K562 (cell line): ENCODE results near the gene NADSYN1. TPM values are rescaled to one million over a fixed set of nuclear protein-coding genes. Genes with fewer than 3 reads are reported as not detected.

Experiments used
- ATAC-seq: fragments of 200-7000 bp; cut with Tn5 transposase; 3 replicates; pipeline ENCODE4 v1.9.1; 2020; ENCODE audit warnings: moderate library complexity
- BruUV-seq: library from RNA; stranded (reverse); fragments of 400-500 nt; replicated peaks from 2 replicates; lab custom pipeline; 2021; lab: Mats Ljungman, UMichigan
- CTCF ChIA-PET: fragments of 300-600 bp; formaldehyde crosslinking; extraction: SDS; loops from one replicate; lab custom pipeline; 2021; ENCODE audit warnings: low intra/inter-chr PET ratio; lab: Yijun Ruan, JAX
- POLR2A ChIA-PET: fragments of 300-600, 350-650 bp; sonication (Branson Sonifier 250); formaldehyde crosslinking; extraction: SDS; loops from one replicate; lab custom pipeline; 2021; ENCODE audit warnings: antibody characterized with exemption, inconsistent platforms; lab: Yijun Ruan, JAX
- DNase-seq, 4 experiments: peaks; one replicate each; pipeline versions ENCODE4 v3.0.0 to v3.0.0-alpha.2; 2011 to 2018; ENCODE audit warnings: low spot score in 3 of 4, mixed read lengths in 3 of 4; ENCODE audit errors: extremely low read depth in 1 of 4
- FAIRE-seq: peaks from 2 replicates; lab custom pipeline; 2011; peaks lifted over from hg19 to GRCh38; lab: Jason Lieb, UNC
- H2AFZ ChIP-seq: 2 replicates; pipeline ENCODE4 v1.6.0; 2011; ENCODE audit warnings: low read depth, low read length, control low read depth, inconsistent platforms
- H3K27ac ChIP-seq: fragments of 200-600 bp; 3 replicates; pipeline ENCODE4 v1.8.0; 2011; ENCODE audit warnings: low read depth, mild to moderate bottlenecking, control low read depth, inconsistent platforms, low read length, moderate library complexity, mixed read lengths; ENCODE audit errors: extremely low read depth
- H3K27me3 ChIP-seq, 2 experiments: fragments of 300-600 bp in 1 of 2; 2 replicates in 1 of 2; 3 replicates in 1 of 2; pipeline versions ENCODE4 v1.6.0 to v1.8.0; 2011; ENCODE audit warnings: inconsistent platforms in 2 of 2, low read length in 2 of 2, mild to moderate bottlenecking in 1 of 2, mixed read lengths in 1 of 2, moderate library complexity in 1 of 2; ENCODE audit not compliant: control insufficient read depth in 2 of 2, insufficient read depth in 2 of 2
- H3K36me3 ChIP-seq: fragments of 300-600 bp; 3 replicates; pipeline ENCODE4 v1.8.0; 2011; ENCODE audit warnings: mild to moderate bottlenecking, low read length, inconsistent platforms; ENCODE audit not compliant: control insufficient read depth, insufficient read depth
- H3K4me1 ChIP-seq, 2 experiments: fragments of 200-600 bp in 1 of 2; replicated peaks in 1 of 2; 2 replicates in 1 of 2; 3 replicates in 1 of 2; pipeline versions ENCODE4 v1.5.1 to v1.8.0; 2011; ENCODE audit warnings: inconsistent platforms in 2 of 2, low read length in 2 of 2, mild to moderate bottlenecking in 1 of 2, mixed read lengths in 1 of 2, moderate library complexity in 1 of 2; ENCODE audit not compliant: control insufficient read depth in 2 of 2, insufficient read depth in 2 of 2
- H3K4me2 ChIP-seq: 2 replicates; pipeline ENCODE4 v1.6.1; 2011; ENCODE audit warnings: low read length, control low read depth, inconsistent platforms, mixed read lengths; ENCODE audit not compliant: insufficient read depth
- H3K4me3 ChIP-seq: fragments of 200-600 bp; sonication (generic), shearing (Covaris generic); 2 replicates; pipeline ENCODE4 v1.5.1; 2016; ENCODE audit warnings: control low read depth, inconsistent platforms
- H3K79me2 ChIP-seq: fragments of 200-600 bp; 3 replicates; pipeline ENCODE4 v1.8.0; 2011; ENCODE audit warnings: low read length, inconsistent platforms; ENCODE audit not compliant: control insufficient read depth, insufficient read depth
- H3K9ac ChIP-seq, 2 experiments: 2 replicates each; pipeline versions ENCODE4 v1.6.0 to v1.6.1; 2011; ENCODE audit warnings: low read depth in 2 of 2, low read length in 2 of 2, control low read depth in 1 of 2, inconsistent platforms in 1 of 2, mild to moderate bottlenecking in 1 of 2, mixed read lengths in 1 of 2; ENCODE audit not compliant: insufficient read depth in 1 of 2
- H3K9me1 ChIP-seq: one replicate; pipeline ENCODE4 v1.6.0; 2011; ENCODE audit warnings: inconsistent platforms, mild to moderate bottlenecking, low read length, moderate library complexity; ENCODE audit not compliant: control insufficient read depth, insufficient read depth
- H3K9me3 ChIP-seq: replicated peaks from 2 replicates; pipeline ENCODE4 v1.5.1; 2011; ENCODE audit warnings: low read depth, low read length, inconsistent platforms; ENCODE audit not compliant: control insufficient read depth, insufficient read depth
- H4K20me1 ChIP-seq: replicated peaks from 2 replicates; pipeline ENCODE4 v1.6.1; 2011; ENCODE audit warnings: low read length, inconsistent platforms, mixed read lengths; ENCODE audit not compliant: control insufficient read depth, insufficient read depth
- E4F1 ChIP-seq: fragments of 250-450 bp; sonication (Bioruptor Pico); IDR thresholded peaks from 2 replicates; pipeline ENCODE4 v1.5.0; 2021; ENCODE audit warnings: mild to moderate bottlenecking, borderline replicate concordance
- HOMEZ ChIP-seq: fragments of 250-450 bp; sonication (Bioruptor Pico); IDR thresholded peaks from 2 replicates; pipeline ENCODE4 v1.4.0; 2020; ENCODE audit warnings: mild to moderate bottlenecking, moderate library complexity
- KLF1 ChIP-seq: fragments of 450-650 bp; IDR thresholded peaks from 2 replicates; pipeline ENCODE4 v1.6.1; 2016; ENCODE audit warnings: missing genetic modification characterization, missing compliant biosample characterization
- NR4A1 ChIP-seq, 2 experiments: fragments of 250-450 bp in 1 of 2; fragments of 450-650 bp in 1 of 2; sonication (Bioruptor Pico) in 1 of 2; IDR thresholded peaks; 2 replicates each; pipeline versions ENCODE4 v1.4.0 to v1.6.1; 2016 to 2020; ENCODE audit warnings: mild to moderate bottlenecking in 2 of 2, missing compliant biosample characterization in 1 of 2, missing genetic modification characterization in 1 of 2, moderate library complexity in 1 of 2
- SLC30A9 ChIP-seq: fragments of 250-450 bp; sonication (Bioruptor Pico); IDR thresholded peaks from 2 replicates; pipeline ENCODE4 v1.8.0; 2022; ENCODE audit warnings: mild to moderate bottlenecking, moderate library complexity
- THRAP3 ChIP-seq: fragments of 450-650 bp; IDR thresholded peaks from 2 replicates; pipeline ENCODE4 v1.6.1; 2016; ENCODE audit warnings: mild to moderate bottlenecking, inconsistent platforms, borderline replicate concordance
- UBTF ChIP-seq, 2 experiments: IDR thresholded peaks; 2 replicates each; pipeline ENCODE4 v1.6.1; 2012; ENCODE audit warnings: improper control_type of control experiment in 2 of 2, low read depth in 2 of 2, low read length in 2 of 2, borderline replicate concordance in 1 of 2
- XRCC5 ChIP-seq: fragments of 200-400 bp; formaldehyde crosslinking; IDR thresholded peaks from 2 replicates; pipeline ENCODE4 v1.6.1; 2017; ENCODE audit warnings: low read depth, mild to moderate bottlenecking, low read length
- ZFP91 ChIP-seq: sonication (generic); formaldehyde crosslinking; IDR thresholded peaks from 2 replicates; pipeline ENCODE4 v1.8.0; 2022; ENCODE audit warnings: mild to moderate bottlenecking, missing genetic modification reagents
- ZNF263 ChIP-seq: sonication (generic); formaldehyde crosslinking; IDR thresholded peaks from 2 replicates; pipeline ENCODE4 v1.8.0; 2022; ENCODE audit warnings: mild to moderate bottlenecking, missing genetic modification reagents, borderline replicate concordance
- ZNF354B ChIP-seq: fragments of 250-450 bp; sonication (Bioruptor Pico); IDR thresholded peaks from 2 replicates; pipeline ENCODE4 v1.4.0; 2020
- ZNF583 ChIP-seq: fragments of 250-450 bp; sonication (Bioruptor Pico); IDR thresholded peaks from 2 replicates; pipeline ENCODE4 v1.4.0; 2020
- WGBS: fragments of 100-300 bp; shearing (Covaris generic); methylation state at CpG from one replicate; pipeline ENCODE4 v1.1.6; 2016; ENCODE audit warnings: low coverage, mixed read lengths; ENCODE audit not compliant: insufficient coverage; ENCODE audit errors: missing lambda C conversion rate; 5-methylcytosine and 5-hydroxymethylcytosine counted together
- in situ Hi-C: fragments of 300-500 bp; cut with MboI; formaldehyde crosslinking; loops from 4 replicates; pipeline ENCODE4 v1.15.0; 2018; ENCODE audit warnings: inconsistent platforms, mixed read lengths
- intact Hi-C: fragments of 100-400 bp; cut with micrococcal nuclease; formaldehyde crosslinking; loops from 2 replicates; pipeline ENCODE4 v1.14.2; 2022
- polyA plus RNA-seq, 8 experiments: library from polyadenylated mRNA; depleted of rRNA in 4 of 8; stranded (reverse) in 5 of 8; unstranded in 3 of 8; fragments of >200 nt; fragmentation: Nextera tagmentation in 2 of 8; fragmentation: Illumina TruSeq in 1 of 8; extraction: Ambion mirVana in 2 of 8; extraction: Trizol in 1 of 8; gene quantifications; 2 replicates each; pipeline versions ENCODE4 v1.2.1 to v1.2.3, GENCODE V29; 2011 to 2014; ENCODE audit warnings: inconsistent platforms in 1 of 8, missing spikeins in 1 of 8
- total RNA-seq, 7 experiments: library from RNA; depleted of rRNA in 6 of 7; stranded (reverse); fragments of >200 nt in 6 of 7; fragmentation: Illumina TruSeq in 2 of 7; extraction: Trizol in 2 of 7; gene quantifications; 2 replicates each; pipeline versions ENCODE4 v1.2.1 to v1.2.3, GENCODE V29; 2011 to 2021; ENCODE audit warnings: low replicate concordance in 1 of 7

Gene NADSYN1
- total and polyA plus RNA-seq, 9 of the 15 experiments (the other 6 are each of a cell fraction or from before 2014, with no cell fraction given) = 12.7 to 57.3 (median 42.1) TPM

GRCh38 chr11:71428861-71429435, 24.1 kb upstream of the NADSYN1 start (continued):
- TF ChIP-seq E4F1 (no peak), XRCC5 (no peak), ZNF263 (CRISPR knock-in tag) (no peak), THRAP3 (no peak)

GRCh38 chr11:71429701-71430100, 23.3 kb upstream of the NADSYN1 start:
- Histone ChIP-seq H3K27ac (no peak overlapping the region), H3K9me1 (no peaks in the 10 kb centered on the region), H3K4me1 (peaks cover 9% of the 10 kb centered on the region in 2 experiments; a peak in 3 of 5 replicates), H3K9ac (no peak overlapping the region), H3K4me2 (no peak overlapping the region), H3K36me3 (peaks cover 7% of the 10 kb centered on the region; the same call in 1 of the 3 replicates), H3K9me3 (no peaks in the 10 kb centered on the region), H3K27me3 (peaks cover 6 to 27% of the 10 kb centered on the region in 2 experiments), H3K79me2 (no peaks in the 10 kb centered on the region), H4K20me1 (peaks cover 18% of the 10 kb centered on the region), H2AFZ (no peak overlapping the region), H3K4me3 (no peak overlapping the region)
- in situ Hi-C loops = no loop called here
- ATAC-seq = no peak
- BruUV-seq = no TSS peak
- no peak for DNase-seq
- intact Hi-C loops = no loop called here
- ChIA-PET POLR2A (interaction anchor here (0.6 kb wide), 2 partner anchors 331 to 434 kb away, joined by 3 read pairs; no protein-coding TSS in a partner anchor), CTCF (no interaction called here)
- no peak for FAIRE-seq
- 11% methylated on average over 4 of the region's 6 CpGs for WGBS
- TF ChIP-seq KLF1 (no peak), HOMEZ (CRISPR knock-in tag) (no peak), ZFP91 (CRISPR knock-in tag) (no peak), UBTF (IDR thresholded peaks at IDR 0.05; ENCODE audit: borderline replicate concordance in 1 of 2, low read depth in 2 of 2, low read length in 2 of 2) (no peak), NR4A1 (CRISPR knock-in tag; IDR thresholded peaks at IDR 0.05) (no peak), NR4A1 (tag; IDR thresholded peaks at IDR 0.05) (no peak), ZNF354B (CRISPR knock-in tag) (no peak), SLC30A9 (CRISPR knock-in tag) (no peak), ZNF583 (no peak)
